Measurements from ENCODE around the gene FAM120A. TPM values are rescaled to one million over a fixed set of nuclear protein-coding genes. Genes with fewer than 3 reads are reported as not detected.
A peak's percentile ranks its signal among the peaks of the same experiment; 100 is the strongest.

FAM120A gene
- total and polyA plus RNA-seq, 2 of the 13 experiments (the other 11 are each of a cell fraction or from before 2014, with no cell fraction given), result 41.3 to 44.4 TPM

- TF ChIP-seq SALL2 (CRISPR knock-in tag; IDR thresholded peaks at IDR 0.05) (peak; percentile 95), MIER3 (CRISPR knock-in tag; IDR thresholded peaks at IDR 0.05; ENCODE audit: borderline replicate concordance) (0 out of 2 replicates have a peak, but pooled peaks have one; percentile 13), ZNF414 (CRISPR knock-in tag; IDR thresholded peaks at IDR 0.05) (peak; percentile 30; the same call in 1 of the 2 replicates), ZNF841 (CRISPR knock-in tag; IDR thresholded peaks at IDR 0.05; ENCODE audit: borderline replicate concordance) (no peak), PRDM4 (CRISPR knock-in tag; IDR thresholded peaks at IDR 0.05; ENCODE audit: borderline replicate concordance) (no peak), NFE2L1 (CRISPR knock-in tag; IDR thresholded peaks at IDR 0.05; ENCODE audit: borderline replicate concordance) (no peak), TRIM24 (CRISPR knock-in tag; IDR thresholded peaks at IDR 0.05) (no peak), ZFP91 (CRISPR knock-in tag; IDR thresholded peaks at IDR 0.05; ENCODE audit: borderline replicate concordance) (peak; percentile 73), MAFF (IDR thresholded peaks at IDR 0.05; ENCODE audit: low read depth, low read length) (no peak), ZMAT3 (CRISPR knock-in tag; conservative IDR thresholded peaks at IDR 0.05) (peak; percentile 81; the same call in 1 of the 2 replicates), TIGD3 (CRISPR knock-in tag; IDR thresholded peaks at IDR 0.05; ENCODE audit: borderline replicate concordance) (no peak), SP4 (CRISPR knock-in tag; IDR thresholded peaks at IDR 0.05) (peak; percentile 56; the same call in 1 of the 2 replicates), ZNF142 (CRISPR knock-in tag; IDR thresholded peaks at IDR 0.05) (peak; percentile 67), ZNF431 (CRISPR knock-in tag; IDR thresholded peaks at IDR 0.05; ENCODE audit: borderline replicate concordance, low read depth) (no peak; the same call in 1 of the 2 replicates), ZNF256 (CRISPR knock-in tag; conservative IDR thresholded peaks at IDR 0.05) (0 out of 2 replicates have a peak, but pooled peaks have one; percentile 64)
These were observed 115.2 kb downstream of the FAM120A start (continued) for GRCh38 chr9:93566408-93567270.

All from HepG2 (cell line).